Lower lobe of right lung (tissue), 2 donors: ENCODE results near the gene DBH. TPM values are rescaled to one million over a fixed set of nuclear protein-coding genes. Genes with fewer than 3 reads are reported as not detected.

Source experiments
- ATAC-seq, 2 donors: fragments of 200-7000 bp; cut with Tn5 transposase; one replicate each; pipeline ENCODE4 v1.9.1; 2020 to 2022; ENCODE audit warnings: mild to moderate bottlenecking in 2 of 2, moderate library complexity in 2 of 2
- DNase-seq: peaks from one replicate; pipeline ENCODE4 v3.0.0-alpha.2; 2020
- H3K27ac ChIP-seq: fragments of 200-600 bp; one replicate; pipeline ENCODE4 v1.8.0; 2022
- H3K27me3 ChIP-seq: fragments of 200-600 bp; one replicate; pipeline ENCODE4 v1.8.0; 2022; ENCODE audit warnings: low read depth
- H3K36me3 ChIP-seq: fragments of 200-600 bp; one replicate; pipeline ENCODE4 v1.8.0; 2022; ENCODE audit warnings: mild to moderate bottlenecking
- H3K4me1 ChIP-seq: fragments of 200-600 bp; one replicate; pipeline ENCODE4 v1.8.0; 2022
- H3K4me3 ChIP-seq: fragments of 200-600 bp; one replicate; pipeline ENCODE4 v1.8.0; 2022; ENCODE audit warnings: mild to moderate bottlenecking
- H3K9me3 ChIP-seq: fragments of 200-600 bp; one replicate; pipeline ENCODE4 v1.8.0; 2022
- CTCF ChIP-seq: fragments of 200-600 bp; IDR thresholded peaks from one replicate; pipeline ENCODE4 v1.8.0; 2022; ENCODE audit warnings: antibody characterized with exemption, mild to moderate bottlenecking
- intact Hi-C: fragments of 100-400 bp; cut with DNase I; formaldehyde crosslinking; loops from one replicate; pipeline ENCODE4 v1.11.0; 2022
- total RNA-seq: library from RNA; stranded (reverse); fragmentation: NEBNext Ultra II Directional; extraction: Animal tissue kit (Norgen Biotek cat#: 25700); gene quantifications from one replicate; pipeline ENCODE4 v1.2.1, GENCODE V29; 2021
- donor health status: DM: no; HTN: yes; CAD: no; lungs with severe emphysema.

The DBH gene
- total RNA-seq, 1 donor from 2014 or later = not detected

GRCh38 chr9:133647148-133647547 is 11.0 kb downstream of the DBH start:
- Histone ChIP-seq H3K4me3 (no peak overlapping the region), H3K27me3 (peaks cover 8% of the 10 kb centered on the region), H3K4me1 (no peaks in the 10 kb centered on the region), H3K36me3 (no peaks in the 10 kb centered on the region), H3K27ac (no peak overlapping the region), H3K9me3 (no peaks in the 10 kb centered on the region)
- no peak for DNase-seq
- no peak for TF ChIP-seq CTCF
- intact Hi-C loops = no loop called here
- ATAC-seq = no peak

DNA sequence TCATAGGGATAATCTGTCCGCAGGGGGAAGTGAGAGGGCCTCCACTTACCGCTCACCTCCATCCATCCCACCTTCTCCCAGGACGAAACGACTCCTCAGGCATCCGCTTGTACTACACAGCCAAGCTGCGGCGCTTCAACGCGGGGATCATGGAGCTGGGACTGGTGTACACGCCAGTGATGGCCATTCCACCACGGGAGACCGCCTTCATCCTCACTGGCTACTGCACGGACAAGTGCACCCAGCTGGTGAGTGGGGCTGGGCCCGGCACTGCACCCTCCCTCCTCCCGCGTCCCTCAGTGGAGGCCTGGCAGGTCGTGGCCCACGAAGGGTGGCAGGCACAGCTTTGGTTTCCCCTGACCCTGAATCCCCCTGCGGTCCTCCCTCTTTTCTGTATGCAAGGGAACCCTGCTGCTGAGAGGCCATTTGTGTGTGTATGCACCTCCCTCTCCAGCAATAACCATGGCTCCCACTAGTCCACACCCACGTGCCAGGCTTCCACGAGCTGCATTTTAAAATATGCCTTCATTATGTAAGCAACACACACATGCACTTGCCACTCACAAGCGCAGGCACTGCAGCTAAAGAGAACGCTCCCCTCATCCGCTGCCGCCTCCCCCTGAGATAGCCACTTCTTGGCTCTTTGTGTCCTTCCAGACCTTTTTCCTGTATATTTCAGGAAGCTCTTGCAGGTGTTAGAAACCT is 11.8 kb downstream of the DBH start:
- Histone ChIP-seq H3K27ac (no peak overlapping the region), H3K4me1 (no peaks in the 10 kb centered on the region), H3K9me3 (no peaks in the 10 kb centered on the region), H3K4me3 (no peak overlapping the region), H3K36me3 (no peaks in the 10 kb centered on the region), H3K27me3 (peaks cover 16% of the 10 kb centered on the region)
- ATAC-seq = no peak
- DNase-seq = peak; percentile 40
- no peak for TF ChIP-seq CTCF
- intact Hi-C loops = no loop called here

DNA sequence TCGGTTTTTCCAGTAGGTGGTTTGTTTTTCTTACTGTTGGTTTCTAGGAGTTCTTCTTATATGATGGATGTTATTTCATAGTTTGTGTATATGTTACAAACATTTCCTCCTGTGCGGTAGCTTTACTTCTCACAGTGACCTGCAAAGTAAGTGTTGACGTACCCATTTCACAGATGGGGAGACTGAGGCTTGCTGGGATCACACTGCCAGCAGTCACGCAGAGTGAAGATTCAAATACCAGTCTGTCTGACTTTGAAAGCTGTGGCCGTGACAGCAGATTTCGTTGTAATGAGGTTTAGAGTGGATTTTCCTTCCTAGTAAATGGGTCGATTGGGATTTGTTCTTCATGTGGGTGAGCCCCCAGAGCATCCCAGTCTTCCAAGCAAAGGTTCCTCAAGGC is 13.0 kb downstream of the DBH start:
- no peak overlapping the region for H3K4me3 ChIP-seq
- peaks cover 20% of the 10 kb centered on the region for H3K27me3 ChIP-seq
- H3K4me1 ChIP-seq = no peaks in the 10 kb centered on the region
- no peak overlapping the region for H3K27ac ChIP-seq
- TF ChIP-seq CTCF = no peak
- ATAC-seq (no peak), DNase-seq (no peak)
- intact Hi-C loops = no loop called here
- H3K9me3 ChIP-seq = no peaks in the 10 kb centered on the region
- H3K36me3 ChIP-seq = no peaks in the 10 kb centered on the region

DNA sequence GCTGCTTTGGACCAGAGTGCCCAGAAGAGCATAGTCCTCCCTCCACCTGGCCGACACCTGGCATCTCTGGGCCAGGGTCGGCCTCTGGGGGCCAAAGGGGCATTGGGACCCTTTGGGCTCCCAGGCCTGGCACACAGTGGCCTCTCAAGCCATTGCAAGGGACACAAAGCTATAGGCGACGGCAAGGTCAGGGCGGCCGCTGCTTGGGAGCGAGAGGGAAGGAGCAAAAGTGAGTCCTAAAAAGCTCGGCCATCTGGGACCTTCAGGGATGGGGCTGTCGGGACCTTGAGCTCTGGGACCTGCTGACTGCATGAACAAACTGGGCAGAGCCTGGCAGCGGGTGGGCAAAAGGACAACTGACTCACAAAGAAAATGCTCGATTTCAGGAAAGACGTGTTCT is 13.9 kb downstream of the DBH start:
- Histone ChIP-seq H3K27me3 (peaks cover 25% of the 10 kb centered on the region), H3K36me3 (no peaks in the 10 kb centered on the region), H3K9me3 (no peaks in the 10 kb centered on the region), H3K27ac (no peak overlapping the region), H3K4me3 (no peak overlapping the region), H3K4me1 (no peaks in the 10 kb centered on the region)
- DNase-seq (no peak), ATAC-seq (no peak)
- TF ChIP-seq CTCF = no peak
- intact Hi-C loops = no loop called here

DNA sequence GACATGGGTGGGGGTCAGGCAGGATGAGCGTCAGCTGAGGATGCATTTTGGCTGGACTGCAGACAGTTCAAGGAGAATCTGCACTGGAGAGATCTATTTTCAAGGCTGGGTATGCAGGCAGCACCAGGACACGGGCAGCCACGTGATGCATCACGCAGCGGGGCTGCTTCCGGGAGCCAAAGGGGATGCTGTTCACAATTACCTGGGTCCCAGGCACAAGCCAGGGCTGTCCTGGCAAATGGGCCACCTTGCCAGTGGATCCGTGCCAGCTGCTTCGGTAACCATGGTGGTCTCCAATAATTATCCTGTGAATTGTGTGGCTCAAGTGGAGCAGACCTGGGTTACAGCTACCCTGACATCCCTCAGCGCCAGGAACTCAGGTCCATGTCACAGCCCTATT is 17.5 kb downstream of the DBH start:
- Histone ChIP-seq H3K27me3 (peaks cover 43% of the 10 kb centered on the region), H3K27ac (no peak overlapping the region)
- intact Hi-C loops = no loop called here

More for the DNA sequence above, 17.5 kb downstream of the DBH start:
- H3K4me3 ChIP-seq = no peak overlapping the region
- H3K4me1 ChIP-seq = peaks cover 5% of the 10 kb centered on the region
- DNase-seq (no peak), ATAC-seq (no peak)
- no peaks in the 10 kb centered on the region for H3K36me3 ChIP-seq
- TF ChIP-seq CTCF = no peak
- no peaks in the 10 kb centered on the region for H3K9me3 ChIP-seq
